GM19035 (cell line): ENCODE results near the gene SPECC1L.
"Not testable (repeated sequence)": the region's sequence is repeated elsewhere in the genome, so short reads cannot be mapped to it uniquely, and the experiment has no call there.

Experiments used
- ATAC-seq: cut with Tn5 transposase; IDR thresholded peaks from one replicate; pipeline ENCODE4 v1.9.1; 2021; ENCODE audit not compliant: unreplicated experiment

The SPECC1L gene, protein sequence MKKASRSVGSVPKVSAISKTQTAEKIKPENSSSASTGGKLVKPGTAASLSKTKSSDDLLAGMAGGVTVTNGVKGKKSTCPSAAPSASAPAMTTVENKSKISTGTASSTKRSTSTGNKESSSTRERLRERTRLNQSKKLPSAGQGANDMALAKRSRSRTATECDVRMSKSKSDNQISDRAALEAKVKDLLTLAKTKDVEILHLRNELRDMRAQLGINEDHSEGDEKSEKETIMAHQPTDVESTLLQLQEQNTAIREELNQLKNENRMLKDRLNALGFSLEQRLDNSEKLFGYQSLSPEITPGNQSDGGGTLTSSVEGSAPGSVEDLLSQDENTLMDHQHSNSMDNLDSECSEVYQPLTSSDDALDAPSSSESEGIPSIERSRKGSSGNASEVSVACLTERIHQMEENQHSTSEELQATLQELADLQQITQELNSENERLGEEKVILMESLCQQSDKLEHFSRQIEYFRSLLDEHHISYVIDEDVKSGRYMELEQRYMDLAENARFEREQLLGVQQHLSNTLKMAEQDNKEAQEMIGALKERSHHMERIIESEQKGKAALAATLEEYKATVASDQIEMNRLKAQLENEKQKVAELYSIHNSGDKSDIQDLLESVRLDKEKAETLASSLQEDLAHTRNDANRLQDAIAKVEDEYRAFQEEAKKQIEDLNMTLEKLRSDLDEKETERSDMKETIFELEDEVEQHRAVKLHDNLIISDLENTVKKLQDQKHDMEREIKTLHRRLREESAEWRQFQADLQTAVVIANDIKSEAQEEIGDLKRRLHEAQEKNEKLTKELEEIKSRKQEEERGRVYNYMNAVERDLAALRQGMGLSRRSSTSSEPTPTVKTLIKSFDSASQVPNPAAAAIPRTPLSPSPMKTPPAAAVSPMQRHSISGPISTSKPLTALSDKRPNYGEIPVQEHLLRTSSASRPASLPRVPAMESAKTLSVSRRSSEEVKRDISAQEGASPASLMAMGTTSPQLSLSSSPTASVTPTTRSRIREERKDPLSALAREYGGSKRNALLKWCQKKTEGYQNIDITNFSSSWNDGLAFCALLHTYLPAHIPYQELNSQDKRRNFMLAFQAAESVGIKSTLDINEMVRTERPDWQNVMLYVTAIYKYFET

DNA sequence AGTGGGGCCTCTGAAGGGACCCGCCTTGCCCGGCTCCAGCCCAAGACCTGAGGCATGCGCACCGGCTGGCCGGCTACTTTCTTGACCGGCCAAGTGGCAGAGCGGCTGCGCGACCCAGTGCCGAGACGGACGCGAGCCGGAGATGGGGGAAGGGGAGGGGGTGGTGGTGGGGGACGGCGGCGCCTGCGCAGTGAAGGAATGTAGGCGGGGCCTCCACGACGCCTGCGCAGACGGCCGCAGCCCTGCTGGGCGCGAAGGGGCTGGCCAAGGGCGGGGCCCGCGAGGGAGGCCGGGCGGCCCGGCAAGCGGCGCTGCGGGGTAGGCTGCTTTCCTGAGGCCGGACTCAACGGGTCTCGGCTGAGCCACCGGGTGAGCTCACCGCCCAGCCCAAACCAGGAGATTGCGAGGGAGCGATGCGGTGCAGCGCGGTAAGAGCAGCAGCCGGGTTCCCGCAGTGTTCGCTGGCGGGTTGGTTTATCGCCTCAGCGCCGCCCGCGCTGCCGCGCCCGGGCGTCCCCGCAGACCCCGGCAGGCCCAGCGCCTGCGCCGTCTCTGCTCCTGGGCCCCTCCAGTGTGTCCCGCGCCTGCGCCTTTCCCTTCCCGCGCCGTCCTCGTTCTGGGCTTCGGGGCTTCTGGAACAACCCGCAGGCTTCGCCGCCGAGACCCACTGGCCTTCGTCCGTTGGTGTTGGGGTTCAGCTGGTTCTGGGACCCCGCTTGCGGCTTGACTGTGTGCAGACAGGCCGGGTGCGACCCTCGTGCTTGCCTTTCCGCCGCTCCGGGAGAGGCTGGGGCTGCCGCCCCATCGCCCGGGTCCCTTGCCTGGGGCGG, at the start of gene SPECC1L:
Gene SPECC1L, plus strand, starts transcription at position 276 of the 830 bp plus-strand sequence. CDS start 31,401 bp downstream, outside the sequence.
- peak; percentile 88 for ATAC-seq

DNA sequence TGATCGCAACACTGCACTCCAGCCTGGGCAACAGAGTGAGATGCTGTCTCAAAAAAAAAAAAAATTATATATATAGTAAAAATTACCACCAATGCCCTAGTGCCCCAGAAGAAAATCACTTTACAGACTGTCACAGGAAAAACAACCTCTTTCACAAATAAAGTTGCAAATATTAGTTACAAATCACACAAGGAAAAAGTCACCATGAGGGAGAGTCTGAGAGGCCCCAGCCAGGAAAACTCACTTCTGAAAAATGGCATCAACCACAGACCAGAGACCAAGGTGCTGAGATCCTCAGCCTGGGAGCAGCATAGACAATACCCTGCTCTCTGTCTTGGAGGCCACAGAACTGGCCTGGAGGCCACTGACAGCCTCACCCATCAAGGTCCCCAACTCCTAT, 46.2 kb upstream of the SPECC1L start:
- ATAC-seq, result no peak

DNA sequence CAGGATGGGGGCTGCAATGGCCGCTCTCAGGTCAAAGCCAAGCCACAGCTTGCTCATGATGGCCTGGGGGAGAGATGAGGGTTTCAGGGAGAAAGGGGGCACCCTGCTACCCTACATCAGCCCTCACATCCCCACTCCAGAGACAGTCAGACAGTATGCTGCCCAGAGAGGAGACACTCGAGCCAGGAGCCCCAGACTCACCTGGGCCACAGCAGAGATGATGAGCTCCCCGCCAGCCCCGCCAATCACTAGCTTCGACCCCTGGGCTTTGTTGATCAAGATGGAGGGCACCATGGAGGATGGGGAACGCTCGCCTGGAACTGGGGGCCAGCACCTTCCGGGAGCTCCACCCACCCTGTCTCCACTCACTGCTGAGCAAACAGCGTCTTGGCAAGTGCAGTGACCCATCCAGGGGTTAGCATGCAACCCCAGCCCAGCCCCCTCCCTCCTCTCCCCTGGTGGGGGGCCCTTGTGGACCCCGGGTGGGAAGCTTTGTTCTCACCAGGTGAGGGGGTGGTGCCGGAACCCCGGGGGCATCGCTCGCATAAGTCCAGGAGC, 45.5 kb upstream of the SPECC1L start:
- ATAC-seq, result no peak

DNA sequence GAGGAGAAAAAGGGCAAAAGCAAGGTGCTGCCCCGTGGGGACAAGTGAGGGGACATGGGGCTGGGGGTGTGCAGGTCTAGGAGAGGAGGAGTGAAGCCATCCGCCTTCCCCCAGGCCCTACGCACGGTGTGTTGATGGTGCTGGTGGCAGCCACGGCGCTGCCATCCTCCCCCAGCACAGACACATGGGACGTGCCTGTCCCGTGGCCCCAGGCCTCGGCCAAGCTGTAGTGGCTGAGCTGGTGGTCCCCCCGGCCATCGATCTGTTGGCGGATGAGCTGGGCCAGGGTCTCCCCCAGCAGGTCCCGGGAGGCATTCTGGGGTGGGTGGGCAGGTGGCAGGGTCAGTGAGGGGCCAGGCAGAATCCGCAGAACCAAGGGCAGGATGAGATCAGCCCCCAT, 44.7 kb upstream of the SPECC1L start:
- no peak for ATAC-seq

DNA sequence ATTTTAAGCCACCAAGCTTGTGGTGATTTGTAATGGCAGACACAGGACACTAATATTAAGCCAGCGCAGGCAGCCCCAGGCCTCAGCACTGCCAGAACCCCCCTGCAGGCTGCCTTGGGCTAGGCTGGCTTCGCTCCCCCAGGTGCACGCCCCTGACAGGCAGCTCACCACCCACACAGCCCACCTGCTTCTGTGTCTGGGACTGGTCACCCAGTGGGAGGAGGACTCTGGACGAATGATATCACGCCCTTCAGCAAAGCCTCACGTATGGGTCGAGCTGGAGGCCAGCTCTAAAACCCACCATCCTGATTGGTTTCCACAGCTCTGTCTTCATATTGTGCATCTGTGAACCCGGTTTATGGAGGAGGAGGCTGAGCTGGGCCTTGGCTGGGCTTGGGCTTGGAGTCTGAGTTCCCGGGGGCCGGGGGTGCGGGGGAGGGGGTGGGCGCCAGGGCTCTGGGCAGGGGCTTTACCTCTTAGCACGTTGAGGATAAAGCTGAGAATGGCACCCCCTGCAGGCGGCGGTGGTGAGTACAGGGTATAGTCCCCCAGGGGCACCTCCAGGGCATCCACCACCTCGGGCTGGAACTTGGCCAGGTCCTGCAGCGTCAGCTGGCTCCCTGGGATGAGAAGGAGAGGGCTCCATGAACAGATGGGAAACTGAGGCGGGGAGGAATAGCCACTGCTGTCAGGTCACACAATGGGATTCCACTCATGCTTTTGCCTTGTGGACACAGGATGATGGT, 39.5 kb upstream of the SPECC1L start:
- ATAC-seq, result no peak

DNA sequence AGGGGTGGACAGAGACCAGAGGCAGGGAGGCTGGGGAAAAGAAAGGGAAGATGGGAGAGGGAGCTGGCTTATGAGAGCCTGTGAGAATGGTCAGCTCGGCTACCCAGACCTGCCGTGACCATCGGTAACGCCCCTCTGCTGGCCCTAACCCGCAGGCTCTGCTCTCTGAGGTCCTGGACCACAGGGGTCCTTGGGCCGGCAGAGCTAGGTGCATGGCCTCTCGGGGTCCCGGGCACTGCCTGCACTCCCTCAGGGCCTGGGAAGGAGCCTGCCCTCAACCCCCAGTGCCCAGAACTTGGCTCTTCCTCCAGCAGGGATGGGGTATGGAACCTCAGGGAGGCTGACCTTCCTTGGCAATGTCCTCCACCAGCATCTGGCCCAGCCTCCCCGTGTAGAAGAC, 38.9 kb upstream of the SPECC1L start:
- ATAC-seq, result no peak

DNA sequence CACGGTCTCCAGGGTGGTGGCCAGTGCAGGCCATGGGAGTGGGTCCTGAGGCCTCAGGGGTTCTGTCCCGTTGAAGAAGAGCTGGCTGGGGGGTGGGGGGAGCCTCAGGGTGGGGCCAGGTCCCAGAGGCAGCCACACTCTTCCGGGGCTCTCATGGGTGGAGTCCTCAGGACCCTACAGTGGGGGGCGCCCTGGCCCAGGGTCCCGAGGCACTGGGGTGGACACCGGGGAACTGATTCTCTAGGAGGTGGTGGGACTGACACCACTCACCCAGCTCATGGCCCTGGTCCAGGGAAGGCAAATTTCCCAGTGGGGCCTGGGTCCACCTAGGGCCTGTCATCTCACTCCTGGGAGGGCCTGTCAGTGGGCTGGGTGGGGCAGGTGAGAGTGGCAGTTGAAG, 38.5 kb upstream of the SPECC1L start:
- no peak for ATAC-seq

DNA sequence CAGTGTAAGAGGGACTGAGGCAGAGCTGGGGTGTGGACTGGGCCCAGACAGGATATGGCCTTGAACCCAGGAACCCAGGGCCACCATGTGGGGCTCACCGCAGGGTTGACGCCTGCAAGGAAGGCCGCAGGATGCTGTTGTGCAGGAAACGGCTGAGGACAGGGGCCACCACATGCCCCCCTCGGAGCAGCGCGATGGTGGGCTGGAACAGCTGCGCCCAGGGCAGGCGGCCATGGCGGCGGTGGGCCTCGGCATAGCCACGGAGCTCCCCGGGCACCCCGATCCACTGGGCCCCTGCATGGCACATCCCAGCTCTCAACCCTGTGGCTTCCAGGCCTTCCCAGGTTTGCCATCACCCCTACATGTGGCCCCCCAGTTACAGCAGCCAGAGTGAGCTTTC, 37.9 kb upstream of the SPECC1L start:
- no peak for ATAC-seq

DNA sequence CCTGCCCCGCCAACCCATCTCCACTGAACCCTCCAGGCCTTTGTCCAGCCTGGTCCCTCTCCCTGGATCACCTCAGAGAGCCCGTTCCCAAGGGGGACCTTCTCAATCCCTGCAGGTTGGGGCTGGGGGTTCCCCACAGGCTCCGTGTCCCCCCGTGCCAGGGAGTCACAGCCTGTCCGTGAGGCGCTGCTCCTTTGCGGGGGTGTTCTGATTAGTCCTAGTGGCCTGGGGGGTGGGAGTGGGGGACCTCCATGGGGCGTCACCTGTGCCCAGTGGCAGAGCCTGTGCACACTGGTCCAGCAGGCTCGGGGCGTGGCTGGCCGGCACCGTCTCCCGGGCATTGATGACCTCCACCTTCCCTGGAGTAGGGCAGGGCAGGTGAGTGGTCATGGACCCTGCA, 37.4 kb upstream of the SPECC1L start:
- no peak for ATAC-seq

DNA sequence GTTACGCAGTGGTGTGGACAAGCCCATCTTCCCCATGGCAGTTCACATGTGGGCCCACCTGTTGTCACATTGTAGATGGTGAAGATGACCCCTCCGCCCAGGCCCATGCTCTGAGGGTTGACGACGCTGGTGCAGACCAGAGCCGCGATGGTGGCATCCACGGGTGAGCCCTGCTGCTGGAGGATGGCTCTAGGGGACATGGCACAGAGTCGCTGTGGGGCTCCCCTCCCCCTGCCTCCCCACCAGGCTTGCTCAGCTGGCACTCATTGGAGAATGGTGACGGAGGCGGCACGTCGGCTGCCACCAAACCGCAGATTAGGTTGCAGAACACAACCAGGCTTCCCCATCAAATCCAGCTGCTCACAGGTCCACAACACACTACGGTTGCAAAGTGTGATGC, 36.8 kb upstream of the SPECC1L start:
- no peak for ATAC-seq

DNA sequence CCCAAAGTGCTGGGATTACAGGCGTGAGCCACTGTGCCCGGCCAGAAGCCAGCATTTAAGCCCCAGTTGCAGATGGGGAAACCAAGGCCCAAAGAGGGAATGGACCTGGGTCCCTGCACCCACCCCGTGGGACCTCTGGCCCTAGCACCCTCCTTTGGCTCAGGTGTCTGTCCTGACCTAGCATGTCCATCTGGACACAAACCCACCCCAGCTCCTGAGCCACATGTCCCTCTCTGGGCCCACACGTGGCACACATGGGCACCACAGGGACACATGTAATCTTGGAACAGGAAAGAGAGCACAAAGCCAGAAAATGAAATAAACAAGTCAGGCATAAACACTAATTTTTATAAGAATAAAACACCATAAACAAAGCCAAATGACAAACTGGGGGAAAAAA, 35.3 kb upstream of the SPECC1L start:
- ATAC-seq, result no peak

DNA sequence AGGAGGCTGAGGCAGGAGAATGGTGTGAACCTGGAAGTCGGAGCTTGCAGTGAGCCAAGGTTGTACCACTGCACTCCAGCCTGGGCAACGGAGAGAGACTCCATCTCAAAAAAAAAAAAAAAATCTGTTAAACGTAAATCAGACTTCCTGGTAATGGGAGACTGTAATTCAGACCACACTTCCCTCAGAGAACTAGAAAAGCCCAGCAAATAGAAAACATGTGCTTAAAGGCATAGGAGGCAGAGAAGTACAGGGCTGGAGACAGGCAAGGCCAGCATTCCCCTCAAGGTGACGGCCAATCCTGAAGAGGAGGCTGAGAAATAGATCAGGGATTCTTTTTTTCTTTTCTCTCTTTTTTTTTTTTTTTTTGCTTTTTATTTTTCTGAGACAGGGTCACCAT, 34.0 kb upstream of the SPECC1L start:
- no peak for ATAC-seq

DNA sequence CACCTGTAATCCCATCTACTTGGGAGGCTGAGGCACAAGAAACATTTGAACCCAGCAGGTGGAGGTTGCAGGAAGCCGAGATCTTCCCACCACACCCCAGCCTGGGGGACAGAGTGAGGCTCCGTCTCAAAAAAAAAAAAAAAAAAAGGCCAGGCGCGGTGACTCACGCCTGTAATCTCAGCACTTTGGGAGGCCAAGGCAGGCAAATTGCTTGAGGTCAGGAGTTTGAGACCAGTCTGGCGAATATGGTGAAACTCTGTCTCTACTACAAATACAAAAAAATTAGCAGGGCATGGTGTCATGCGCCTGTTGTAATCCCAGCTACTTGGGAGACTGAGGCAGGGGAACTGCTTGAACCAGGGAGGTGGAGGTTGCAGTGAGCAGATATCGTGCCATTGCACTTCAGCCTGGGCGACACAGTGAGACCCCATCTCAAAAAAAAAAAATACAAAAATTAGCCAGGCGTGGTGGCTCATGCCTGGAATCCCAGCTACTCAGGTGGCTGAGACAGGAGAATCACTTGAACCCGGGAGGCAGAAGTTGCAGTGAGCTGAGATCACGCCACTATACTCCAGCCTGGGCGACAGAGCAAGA, 32.4 kb upstream of the SPECC1L start:
- ATAC-seq, result not testable (repeated sequence)

DNA sequence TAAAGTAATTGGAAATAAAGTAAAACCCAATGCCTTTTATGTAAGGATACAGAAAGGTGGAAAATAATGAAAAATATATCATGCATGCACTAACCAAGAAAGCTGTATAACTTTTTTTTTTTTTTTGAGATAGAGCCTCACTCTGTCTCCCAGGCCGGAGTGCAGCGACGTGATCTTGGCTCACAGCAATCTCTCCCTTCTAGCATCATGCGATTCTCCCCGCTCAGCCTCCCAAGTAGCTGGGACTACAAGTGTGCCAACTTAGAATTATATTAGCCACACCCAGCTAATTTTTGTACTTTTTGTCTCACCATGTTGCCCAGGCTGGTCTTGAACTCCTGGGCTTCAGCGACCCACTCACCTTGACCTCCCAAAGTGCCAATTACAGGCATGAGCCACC, 30.2 kb upstream of the SPECC1L start:
- ATAC-seq, result no peak

DNA sequence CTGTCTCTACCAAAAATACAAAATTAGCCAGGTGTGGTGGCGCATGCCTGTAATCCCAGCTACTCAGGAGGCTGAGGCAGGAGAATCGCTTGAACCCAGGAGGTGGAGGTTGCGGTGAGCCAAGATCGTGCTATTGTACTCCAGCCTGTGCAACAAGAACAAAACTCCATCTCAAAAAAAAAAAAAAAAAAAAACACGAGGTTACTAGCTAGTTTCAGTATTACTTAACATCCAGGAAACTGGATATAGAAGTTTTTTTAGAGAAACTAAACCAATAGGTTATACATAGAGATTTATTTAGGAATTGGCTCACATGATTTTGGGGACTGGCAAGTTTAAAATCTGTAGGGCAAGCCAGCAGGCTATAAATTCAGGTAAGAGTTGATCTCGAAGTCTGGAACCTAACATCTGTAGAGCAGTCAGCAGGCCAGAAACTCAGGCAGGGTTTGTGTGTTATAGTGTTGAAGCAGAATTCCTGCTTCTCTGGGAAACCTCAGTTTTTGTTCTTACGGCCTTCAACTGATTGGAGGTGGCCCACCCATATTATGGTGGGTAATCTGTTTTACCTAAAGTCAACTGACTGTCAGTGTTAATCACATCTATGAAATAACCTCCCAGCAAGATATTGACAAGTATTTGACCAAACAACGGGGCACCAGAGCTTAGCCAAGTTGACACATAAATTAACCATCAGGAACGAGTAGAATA, 29.5 kb upstream of the SPECC1L start:
- ATAC-seq, result not testable (repeated sequence)

DNA sequence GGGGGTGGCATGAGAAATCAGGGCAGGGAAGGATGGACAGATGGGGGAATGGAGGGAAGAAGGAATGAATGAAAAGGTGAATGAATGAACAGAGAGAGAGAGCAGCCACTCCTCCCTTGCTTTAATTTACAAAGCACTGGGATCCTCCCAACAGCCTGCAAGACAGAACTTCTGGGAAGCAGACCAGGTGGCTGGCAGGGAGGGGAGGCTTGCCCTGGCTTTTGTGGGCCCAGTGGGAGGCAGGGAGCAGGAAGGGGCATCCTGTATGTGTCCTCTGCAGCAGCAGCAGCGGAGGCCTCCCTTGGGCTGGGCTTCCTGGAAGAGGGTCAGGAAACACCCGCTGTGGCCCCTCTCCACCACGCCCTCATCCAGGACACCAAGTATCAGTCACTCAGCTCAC, 27.2 kb upstream of the SPECC1L start:
- ATAC-seq, result not testable (repeated sequence)

DNA sequence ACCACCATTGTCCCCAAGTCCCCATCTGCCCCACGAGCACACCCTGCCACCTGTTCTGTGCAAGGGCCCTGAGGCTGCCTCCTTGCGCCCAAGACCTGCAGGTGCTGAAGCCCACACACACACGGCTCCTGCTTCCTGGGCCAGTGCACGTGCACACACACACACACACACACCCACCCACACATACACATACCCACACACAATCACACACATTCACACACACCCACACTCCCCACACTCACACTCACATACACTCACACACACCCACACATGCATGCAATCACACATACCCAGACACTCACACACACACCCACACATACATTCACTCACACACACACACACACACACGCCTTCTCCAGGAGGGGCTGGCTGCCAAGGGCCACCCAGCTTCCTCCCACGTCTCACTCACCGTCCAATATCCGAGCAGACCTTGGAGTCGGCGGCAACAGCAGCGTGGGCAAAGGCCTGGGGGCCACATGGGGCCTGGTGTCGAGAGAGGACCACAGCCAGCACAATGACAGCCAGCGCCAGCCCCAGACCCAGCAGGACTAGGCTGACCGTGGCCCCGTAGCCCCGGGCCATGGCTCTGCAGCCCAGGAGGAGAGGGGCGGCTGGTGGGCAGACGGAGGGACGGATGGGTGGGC, 26.4 kb upstream of the SPECC1L start:
- no peak for ATAC-seq

DNA sequence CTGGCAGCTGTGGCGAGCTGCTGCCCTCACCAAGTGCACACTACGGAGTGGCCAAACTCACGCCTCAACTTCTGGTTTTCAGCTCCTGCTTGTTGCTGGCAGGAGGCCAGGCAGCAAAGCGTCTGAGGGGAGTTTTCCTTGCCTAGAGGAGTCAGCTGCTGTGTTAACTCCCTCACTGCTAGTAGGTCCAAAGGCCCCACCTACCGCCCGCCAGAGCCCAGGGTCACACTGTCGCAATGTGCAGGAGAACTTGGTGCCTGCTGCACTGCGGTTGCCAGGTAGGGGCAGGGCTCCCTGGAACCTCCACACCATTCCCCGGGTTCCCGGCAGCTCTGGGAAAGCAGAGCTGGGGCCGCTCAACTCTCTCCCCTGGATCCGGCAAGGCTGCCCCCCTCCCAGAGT, 25.6 kb upstream of the SPECC1L start, which contains the start of gene GGT5:
Gene GGT5, minus strand, starts transcription at position 53 of the 402 bp plus-strand sequence. CDS start 357 bp downstream, outside the sequence.
- not testable (repeated sequence) for ATAC-seq
